ENCODE results near the gene GEMIN8.

GEMIN8 gene

GRCh38 chrX:14015941-14016340, 13.8 kb downstream of the GEMIN8 start:
- DNase-seq (ENCODE audit: low spot score): no peak

- DNase-seq (ENCODE audit: low spot score): no peak
Observed at GRCh38 chrX:14015294-14015693, 14.4 kb downstream of the GEMIN8 start.

- DNase-seq (ENCODE audit: low spot score): no peak
Observed at GRCh38 chrX:14014526-14014925, 15.2 kb downstream of the GEMIN8 start.

- no peak for DNase-seq (ENCODE audit: low spot score)
Observed at GRCh38 chrX:14013054-14013453, 16.6 kb downstream of the GEMIN8 start.

GRCh38 chrX:14010566-14010965, 19.1 kb downstream of the GEMIN8 start:
- DNase-seq (ENCODE audit: low spot score): no peak

- no peak for DNase-seq (ENCODE audit: low spot score)
Observed at GRCh38 chrX:14006540-14006939, 23.2 kb downstream of the GEMIN8 start.

GRCh38 chrX:14003876-14004425, 25.7 kb downstream of the GEMIN8 start:
- no peak for DNase-seq (ENCODE audit: low spot score)

- DNase-seq (ENCODE audit: low spot score): no peak
Observed at GRCh38 chrX:14003028-14003427, 26.7 kb downstream of the GEMIN8 start.

GRCh38 chrX:13996650-13997049, 33.0 kb downstream of the GEMIN8 start:
- DNase-seq (ENCODE audit: low spot score): no peak

GRCh38 chrX:13994536-13995080, 35.1 kb downstream of the GEMIN8 start:
- no peak for DNase-seq (ENCODE audit: low spot score)

GRCh38 chrX:13994104-13994503, 35.6 kb downstream of the GEMIN8 start:
- no peak for DNase-seq (ENCODE audit: low spot score)

- DNase-seq (ENCODE audit: low spot score): no peak
Observed at GRCh38 chrX:13990126-13990800, 39.4 kb downstream of the GEMIN8 start.

- no peak for DNase-seq (ENCODE audit: low spot score)
Observed at GRCh38 chrX:13985697-13986435, 43.8 kb downstream of the GEMIN8 start.

- DNase-seq (ENCODE audit: low spot score): no peak
Observed at GRCh38 chrX:13983734-13984133, 46.0 kb downstream of the GEMIN8 start.

- DNase-seq (ENCODE audit: low spot score): no peak
Observed at GRCh38 chrX:13968198-13968597, 61.5 kb downstream of the GEMIN8 start.

GRCh38 chrX:13967636-13968035, 62.1 kb downstream of the GEMIN8 start:
- DNase-seq (ENCODE audit: low spot score): no peak

- DNase-seq (ENCODE audit: low spot score): no peak
Observed at GRCh38 chrX:13966793-13967125, 62.9 kb downstream of the GEMIN8 start.

GRCh38 chrX:13966071-13966792, 63.5 kb downstream of the GEMIN8 start:
- no peak for DNase-seq (ENCODE audit: low spot score)

GRCh38 chrX:13965531-13965930, 64.2 kb downstream of the GEMIN8 start:
- DNase-seq (ENCODE audit: low spot score): no peak

GRCh38 chrX:13956998-13957397, 72.7 kb downstream of the GEMIN8 start:
- DNase-seq (ENCODE audit: low spot score): no peak
